G401 (cell line): ENCODE data around the gene IBTK. TPM values are rescaled to one million over a fixed set of nuclear protein-coding genes. Genes with fewer than 3 reads are reported as not detected.
"Not testable (repeated sequence)": the region's sequence is repeated elsewhere in the genome, so short reads cannot be mapped to it uniquely, and the experiment has no call there.

Experiments used
- DNase-seq: peaks from one replicate; pipeline ENCODE4 v3.0.0-alpha.2; 2015; ENCODE audit warnings: low spot score
- in situ Hi-C: cut with HindIII; loops from 2 replicates; pipeline ENCODE4 v1.10.0; 2016; ENCODE audit warnings: low sequenced_read_pairs, mixed read lengths
- total RNA-seq: library from RNA; depleted of rRNA; stranded (reverse); fragments of >200 nt; shearing (Covaris generic); gene quantifications from 2 replicates; pipeline ENCODE4 v1.2.3, GENCODE V29; 2014; rRNA removed

IBTK gene
- total RNA-seq, 1 experiment from 2014 or later, result 49.3 TPM

- in situ Hi-C loops, result no loop called here
- DNase-seq, result no peak
These were observed 105.0 kb downstream of the IBTK start for GRCh38 chr6:82142524-82142923.

- DNase-seq, result no peak
- in situ Hi-C loops, result no loop called here
These were observed 109.3 kb downstream of the IBTK start for GRCh38 chr6:82138075-82138791.

GRCh38 chr6:82131441-82131840 is 116.1 kb downstream of the IBTK start:
- in situ Hi-C loops, result no loop called here
- DNase-seq, result no peak

- no peak for DNase-seq
- in situ Hi-C loops, result no loop called here
These were observed 117.7 kb downstream of the IBTK start for GRCh38 chr6:82129797-82130196.

- DNase-seq, in situ Hi-C loops: not testable (repeated sequence)
These were observed 118.6 kb downstream of the IBTK start for GRCh38 chr6:82128973-82129372.

- no peak for DNase-seq
- in situ Hi-C loops, result no loop called here
These were observed 123.9 kb downstream of the IBTK start for GRCh38 chr6:82123632-82124031.

Other genes with a start within 250 kb of the IBTK start
- 4.6 and 6.7 TPM in 2 replicates for gene TPBG, start 116.1 kb upstream of the IBTK start, total RNA-seq